Measurements from ENCODE around the gene HDHD5.

DNA sequence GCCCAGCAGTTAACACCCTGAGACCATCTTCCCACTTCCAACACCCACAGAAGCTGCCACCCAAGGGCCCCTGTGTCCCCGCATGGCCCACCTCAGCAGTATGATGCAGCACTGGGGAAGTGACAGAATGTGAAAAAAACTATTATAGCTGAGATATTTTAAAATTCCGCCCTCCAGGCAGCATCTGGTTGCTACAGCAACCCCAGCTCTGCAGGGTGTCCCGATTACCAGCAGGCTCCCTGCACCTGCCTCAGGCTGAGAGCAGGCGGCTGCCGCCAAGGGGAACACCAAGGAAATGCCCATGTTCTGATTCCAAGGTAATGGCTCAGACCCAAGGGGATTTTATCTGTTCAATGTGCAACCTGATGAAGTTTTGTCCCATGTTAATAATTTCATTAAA is 27.4 kb downstream of the HDHD5 start:
- TF ChIP-seq, protein P1, sequence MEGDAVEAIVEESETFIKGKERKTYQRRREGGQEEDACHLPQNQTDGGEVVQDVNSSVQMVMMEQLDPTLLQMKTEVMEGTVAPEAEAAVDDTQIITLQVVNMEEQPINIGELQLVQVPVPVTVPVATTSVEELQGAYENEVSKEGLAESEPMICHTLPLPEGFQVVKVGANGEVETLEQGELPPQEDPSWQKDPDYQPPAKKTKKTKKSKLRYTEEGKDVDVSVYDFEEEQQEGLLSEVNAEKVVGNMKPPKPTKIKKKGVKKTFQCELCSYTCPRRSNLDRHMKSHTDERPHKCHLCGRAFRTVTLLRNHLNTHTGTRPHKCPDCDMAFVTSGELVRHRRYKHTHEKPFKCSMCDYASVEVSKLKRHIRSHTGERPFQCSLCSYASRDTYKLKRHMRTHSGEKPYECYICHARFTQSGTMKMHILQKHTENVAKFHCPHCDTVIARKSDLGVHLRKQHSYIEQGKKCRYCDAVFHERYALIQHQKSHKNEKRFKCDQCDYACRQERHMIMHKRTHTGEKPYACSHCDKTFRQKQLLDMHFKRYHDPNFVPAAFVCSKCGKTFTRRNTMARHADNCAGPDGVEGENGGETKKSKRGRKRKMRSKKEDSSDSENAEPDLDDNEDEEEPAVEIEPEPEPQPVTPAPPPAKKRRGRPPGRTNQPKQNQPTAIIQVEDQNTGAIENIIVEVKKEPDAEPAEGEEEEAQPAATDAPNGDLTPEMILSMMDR (IDR thresholded peaks at IDR 0.05; ENCODE audit: low read depth, low read length) = peak; percentile 25
- TF ChIP-seq EZH2phosphoT487 (IDR thresholded peaks at IDR 0.05; ENCODE audit: low read depth) = no peak
